ENCODE data around the gene PROZ.

GRCh38 chr13:113167155-113167554 lies 8.7 kb downstream of the PROZ start:
- TF ChIP-seq POLR2A (IDR thresholded peaks at IDR 0.05; ENCODE audit: low read length) (no peak), BCL3 (IDR thresholded peaks at IDR 0.05) (no peak), CTCF (IDR thresholded peaks at IDR 0.05) (no peak)
